IPS-18c (cell line): Measurements from ENCODE around the gene MAP7D3.
"Not testable (repeated sequence)": the region's sequence is repeated elsewhere in the genome, so short reads cannot be mapped to it uniquely, and the experiment has no call there.

Experiments used
- H3K4me3 ChIP-seq: 2 replicates; pipeline ENCODE4 v1.7.0; 2013; ENCODE audit warnings: low read depth, mild to moderate bottlenecking, low read length, moderate library complexity; ENCODE audit not compliant: insufficient read depth
- H3K9me3 ChIP-seq: one replicate; pipeline ENCODE4 v1.6.1; 2013; ENCODE audit warnings: mild to moderate bottlenecking, low read length, moderate library complexity; ENCODE audit not compliant: control insufficient read depth, insufficient read depth

The MAP7D3 gene

GRCh38 chrX:136260776-136261175 is 9.6 kb upstream of the MAP7D3 start:
- H3K9me3 ChIP-seq = peaks cover 7% of the 10 kb centered on the region
- no peak overlapping the region for H3K4me3 ChIP-seq

GRCh38 chrX:136259543-136259942 is 8.3 kb upstream of the MAP7D3 start:
- peaks cover 7% of the 10 kb centered on the region for H3K9me3 ChIP-seq
- no peak overlapping the region for H3K4me3 ChIP-seq

DNA sequence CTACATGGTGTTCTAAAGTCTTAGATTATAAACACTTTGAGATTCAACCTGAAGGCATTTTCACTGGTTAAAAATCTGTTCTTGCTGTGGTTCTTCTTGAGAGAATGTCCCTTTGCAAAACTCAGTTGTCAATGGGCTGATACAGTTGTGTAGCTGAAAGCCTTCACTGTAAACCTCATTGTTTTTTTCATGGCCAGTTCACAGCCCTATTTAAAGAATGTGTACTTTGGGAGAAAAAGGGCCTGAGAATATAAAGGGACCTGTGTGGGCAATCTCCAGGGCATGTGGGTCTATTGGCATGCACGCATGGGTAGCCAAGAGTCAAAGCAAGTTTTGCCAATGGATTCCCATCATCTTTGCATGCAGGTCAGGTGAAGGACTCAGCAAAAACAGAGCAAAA is 7.8 kb upstream of the MAP7D3 start:
- Histone ChIP-seq H3K9me3 (peaks cover 10% of the 10 kb centered on the region), H3K4me3 (no peak overlapping the region)

- Histone ChIP-seq H3K4me3 (no peak overlapping the region), H3K9me3 (peaks cover 7% of the 10 kb centered on the region)
These were observed 4.8 kb upstream of the MAP7D3 start for GRCh38 chrX:136256026-136256425.

DNA sequence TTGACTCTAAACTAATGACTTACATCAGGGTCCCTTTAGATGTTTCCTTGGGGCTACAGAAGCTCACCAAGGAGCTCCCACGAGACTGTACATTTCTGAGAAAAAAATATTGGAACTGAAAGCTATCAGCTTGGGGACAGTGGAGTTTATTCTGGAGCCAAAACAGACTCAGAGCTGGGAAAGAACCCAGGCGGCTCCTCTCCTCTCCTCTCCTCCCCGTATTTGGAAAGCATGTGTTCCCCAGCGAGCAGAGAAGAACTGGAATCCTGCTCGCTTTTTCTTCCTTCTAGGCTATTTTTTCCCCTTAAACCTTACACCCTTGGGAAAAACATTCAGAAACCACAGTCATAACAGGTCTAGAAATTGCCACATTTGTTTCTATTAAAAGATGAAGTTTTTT is 4.3 kb upstream of the MAP7D3 start:
- H3K4me3 ChIP-seq = no peak overlapping the region
- H3K9me3 ChIP-seq = peaks cover 7% of the 10 kb centered on the region

GRCh38 chrX:136250191-136251040 is 784 bp downstream of the MAP7D3 start:
- Histone ChIP-seq H3K9me3 (peaks cover 3% of the 10 kb centered on the region), H3K4me3 (peak overlapping the region; percentile 60)

- Histone ChIP-seq H3K4me3 (no peak overlapping the region), H3K9me3 (peaks cover 3% of the 10 kb centered on the region)
These were observed 5.0 kb downstream of the MAP7D3 start for GRCh38 chrX:136246201-136246600.

- not testable (repeated sequence) for H3K4me3 ChIP-seq, H3K9me3 ChIP-seq
These were observed 13.4 kb downstream of the MAP7D3 start for GRCh38 chrX:136237849-136238248.

- Histone ChIP-seq H3K4me3 (no peak overlapping the region), H3K9me3 (no peaks in the 10 kb centered on the region)
These were observed 14.1 kb downstream of the MAP7D3 start for GRCh38 chrX:136237074-136237473.

DNA sequence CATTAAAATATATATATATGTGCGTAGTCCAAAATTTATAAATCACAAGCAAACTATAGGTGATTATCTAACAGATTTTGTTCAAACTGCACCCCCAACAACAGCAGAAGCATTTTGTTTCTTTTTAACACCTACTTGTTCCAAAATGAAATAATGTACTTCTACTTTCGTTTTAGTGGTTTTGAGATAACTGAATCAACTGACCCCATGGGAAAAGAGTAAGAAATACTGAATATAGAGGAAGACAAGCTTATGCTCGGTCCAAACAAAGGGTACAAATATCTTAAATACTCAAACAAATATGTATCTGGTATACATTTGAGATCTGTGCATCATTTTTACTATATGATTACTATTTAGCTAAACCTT is 22.4 kb downstream of the MAP7D3 start:
- Histone ChIP-seq H3K9me3 (no peaks in the 10 kb centered on the region), H3K4me3 (no peak overlapping the region)

- H3K9me3 ChIP-seq = no peaks in the 10 kb centered on the region
- H3K4me3 ChIP-seq = no peak overlapping the region
These were observed 23.0 kb downstream of the MAP7D3 start for GRCh38 chrX:136227948-136228838.

DNA sequence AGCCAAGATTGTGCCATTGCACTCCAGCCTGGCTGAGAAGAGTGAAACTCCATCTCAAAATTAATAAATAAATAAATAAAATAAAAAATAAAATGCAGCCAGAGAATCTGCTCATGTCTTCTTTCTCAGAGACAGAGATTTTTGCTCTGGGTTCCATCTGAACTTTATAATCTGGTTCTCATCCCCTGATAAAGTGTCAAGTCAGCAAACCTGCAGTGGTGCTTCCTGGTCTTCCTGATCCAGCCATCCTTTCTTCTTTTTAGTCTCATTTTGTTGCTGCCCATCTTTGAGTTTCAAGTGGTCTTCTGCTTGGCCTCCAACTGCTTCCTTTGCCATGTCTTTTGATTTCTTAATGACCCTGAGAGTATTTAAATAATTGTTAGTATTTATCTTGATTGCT is 24.1 kb downstream of the MAP7D3 start:
- Histone ChIP-seq H3K4me3 (no peak overlapping the region), H3K9me3 (peaks cover 3% of the 10 kb centered on the region)

DNA sequence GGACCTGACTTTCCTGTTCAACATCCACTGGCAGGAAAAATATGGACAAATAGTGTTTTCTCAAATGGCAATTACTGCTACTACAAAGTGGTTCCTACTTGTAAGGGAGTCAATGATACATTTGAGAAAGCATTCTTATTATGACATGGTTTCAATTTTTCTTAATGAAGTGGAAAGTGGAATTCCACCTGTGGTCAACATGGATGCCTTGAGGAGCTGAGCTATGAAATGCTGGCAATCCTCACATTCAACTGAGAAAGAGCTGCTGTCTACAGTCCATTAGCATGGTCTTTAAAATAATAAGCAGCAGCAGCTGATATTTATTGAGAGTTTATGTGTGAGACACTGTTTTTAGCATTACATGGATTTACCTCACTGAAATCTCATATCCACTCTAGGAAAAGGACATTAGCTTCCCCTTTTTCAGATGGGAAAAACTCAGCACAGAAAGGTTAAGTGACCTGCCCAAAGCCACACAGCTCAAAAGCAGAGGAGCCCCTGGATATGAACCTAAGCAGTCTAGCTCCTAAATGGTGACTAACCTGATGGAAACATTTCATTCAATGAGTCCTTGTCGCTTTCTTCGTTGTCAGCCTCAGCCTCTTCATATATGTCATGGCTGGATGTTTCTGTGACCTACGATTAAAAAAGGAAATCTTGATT is 29.2 kb downstream of the MAP7D3 start:
- no peak overlapping the region for H3K4me3 ChIP-seq

DNA sequence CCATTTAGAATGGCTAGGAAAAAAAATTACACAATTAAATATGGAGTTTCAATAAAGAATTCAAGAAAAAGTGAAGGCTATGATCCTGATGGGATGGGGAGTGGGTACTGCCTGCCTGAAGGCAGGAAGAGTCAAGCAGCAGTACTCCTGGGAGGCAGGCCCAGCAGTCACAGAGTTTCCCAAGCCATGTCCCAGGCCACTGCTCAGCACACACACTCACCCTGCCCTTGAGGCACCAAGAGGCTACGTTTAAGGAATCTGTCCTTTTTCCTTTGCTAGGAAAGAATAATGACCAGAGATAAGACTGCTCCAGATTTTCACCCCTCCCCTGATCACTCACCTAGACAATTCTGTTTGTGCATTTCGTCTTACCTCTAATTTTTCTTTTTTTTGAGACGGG is 30.2 kb downstream of the MAP7D3 start:
- H3K4me3 ChIP-seq = no peak overlapping the region

More for the DNA sequence above, 29.2 kb downstream of the MAP7D3 start:
- peaks cover 8% of the 10 kb centered on the region for H3K9me3 ChIP-seq

GRCh38 chrX:136220540-136220939 is 30.7 kb downstream of the MAP7D3 start:
- peaks cover 8% of the 10 kb centered on the region for H3K9me3 ChIP-seq
- H3K4me3 ChIP-seq = no peak overlapping the region

More for the DNA sequence above, 30.2 kb downstream of the MAP7D3 start:
- H3K9me3 ChIP-seq = peaks cover 8% of the 10 kb centered on the region

DNA sequence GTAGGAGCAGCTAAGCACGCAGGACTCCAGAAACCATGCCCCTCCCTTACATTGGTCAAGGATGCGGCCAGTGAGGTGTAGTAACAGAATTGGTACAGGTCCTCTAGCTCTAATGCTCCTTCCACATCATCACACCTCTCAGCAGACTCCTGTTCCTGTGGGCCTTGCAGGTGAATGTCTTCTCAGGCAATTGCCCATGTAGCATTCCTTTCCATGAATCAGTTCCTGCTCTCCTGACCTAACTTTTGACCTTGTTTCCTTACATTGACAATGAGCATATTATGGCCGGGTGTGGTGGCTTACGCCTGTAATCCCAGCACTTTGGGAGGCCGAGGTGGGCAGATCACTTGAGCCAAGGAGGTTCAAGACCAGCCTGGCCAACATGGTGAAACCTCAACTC is 31.3 kb downstream of the MAP7D3 start:
- H3K9me3 ChIP-seq = peaks cover 8% of the 10 kb centered on the region
- no peak overlapping the region for H3K4me3 ChIP-seq

DNA sequence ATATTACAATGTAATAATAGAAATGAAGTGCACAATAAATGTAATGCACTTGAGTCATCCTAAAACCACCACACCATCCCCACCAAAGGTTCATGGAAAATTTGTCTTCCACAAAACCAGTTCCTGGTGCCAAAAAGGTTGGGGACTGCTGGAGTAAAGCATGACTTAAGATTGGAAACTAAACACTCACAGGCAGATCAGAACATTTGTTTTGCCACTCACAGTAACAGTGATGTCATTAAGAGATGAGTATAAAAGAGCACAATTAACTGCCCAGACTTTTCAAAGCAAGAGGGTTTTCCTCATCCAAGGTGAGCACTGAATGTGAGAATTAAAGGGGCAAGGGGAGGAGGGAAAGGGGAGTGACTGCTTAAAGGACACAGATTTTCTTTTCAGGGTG is 35.6 kb downstream of the MAP7D3 start:
- H3K9me3 ChIP-seq = peaks cover 6% of the 10 kb centered on the region
- H3K4me3 ChIP-seq = no peak overlapping the region

GRCh38 chrX:136214551-136214950 is 36.6 kb downstream of the MAP7D3 start:
- no peak overlapping the region for H3K4me3 ChIP-seq
- H3K9me3 ChIP-seq = peaks cover 6% of the 10 kb centered on the region
